GM12878 (cell line): ENCODE results near the gene PRDM16. TPM values are rescaled to one million over a fixed set of nuclear protein-coding genes. Genes with fewer than 3 reads are reported as not detected.

Source experiments
- ATAC-seq: fragments of 200-7000 bp; cut with Tn5 transposase; 3 replicates; pipeline ENCODE4 v1.9.1; 2020; ENCODE audit warnings: mild to moderate bottlenecking, moderate library complexity
- BruUV-seq: library from RNA; stranded (reverse); fragments of 400-500 nt; replicated peaks from 2 replicates; lab custom pipeline; 2021; lab: Mats Ljungman, UMichigan
- CTCF ChIA-PET: fragments of 300-600 bp; sonication (Branson Sonifier 250); formaldehyde crosslinking; extraction: SDS; loops from one replicate; lab custom pipeline; 2021; ENCODE audit warnings: inconsistent platforms; lab: Yijun Ruan, JAX
- POLR2A ChIA-PET: fragments of 350-600 bp; formaldehyde crosslinking; extraction: SDS; loops from one replicate; lab custom pipeline; 2021; ENCODE audit warnings: inconsistent platforms; lab: Charles Lee
- RAD21 ChIA-PET: fragments of 300-600 bp; sonication (Branson Sonifier 250); formaldehyde crosslinking; loops from one replicate; lab custom pipeline; 2023; ENCODE audit warnings: antibody characterized with exemption; ENCODE audit not compliant: unreplicated experiment; lab: Charles Lee
- SMC1A ChIA-PET: fragments of 300-600 bp; sonication (Branson Sonifier 250); formaldehyde crosslinking; loops from one replicate; lab custom pipeline; 2023; ENCODE audit not compliant: unreplicated experiment, uncharacterized antibody; lab: Charles Lee
- DNase-seq: peaks from one replicate; pipeline ENCODE4 v3.0.0-alpha.2; 2011; ENCODE audit warnings: low read depth, low spot score
- FAIRE-seq: peaks from 3 replicates; lab custom pipeline; 2011; peaks lifted over from hg19 to GRCh38; lab: Jason Lieb, UNC
- H2AFZ ChIP-seq: 2 replicates; pipeline ENCODE4 v1.6.0; 2011; ENCODE audit warnings: low read depth, low read length, control low read depth; ENCODE audit not compliant: control insufficient read depth
- H3K27ac ChIP-seq: 2 replicates; pipeline ENCODE4 v1.5.1; 2011; ENCODE audit warnings: control low read depth; ENCODE audit not compliant: control insufficient read depth, insufficient read depth
- H3K27me3 ChIP-seq, 2 experiments: replicated peaks in 1 of 2; 2 replicates each; pipeline versions ENCODE4 v1.6.0 to v1.6.1; 2011; ENCODE audit warnings: low read length in 1 of 2; ENCODE audit not compliant: control insufficient read depth in 2 of 2, insufficient read depth in 2 of 2
- H3K36me3 ChIP-seq, 2 experiments: 2 replicates each; pipeline ENCODE4 v1.5.1; 2011; ENCODE audit warnings: low read length in 1 of 2; ENCODE audit not compliant: control insufficient read depth in 2 of 2, insufficient read depth in 2 of 2
- H3K4me1 ChIP-seq: 2 replicates; pipeline ENCODE4 v1.6.1; 2011; ENCODE audit warnings: mild to moderate bottlenecking, low read length, moderate library complexity, mixed read lengths; ENCODE audit not compliant: control insufficient read depth, insufficient read depth
- H3K4me2 ChIP-seq: 2 replicates; pipeline ENCODE4 v1.6.0; 2011; ENCODE audit warnings: control low read depth; ENCODE audit not compliant: control insufficient read depth, insufficient read depth
- H3K4me3 ChIP-seq: fragments of 200-600 bp; sonication (generic); 2 replicates; pipeline ENCODE4 v1.5.1; 2016
- H3K79me2 ChIP-seq: 2 replicates; pipeline ENCODE4 v1.6.0; 2011; ENCODE audit warnings: low read length; ENCODE audit not compliant: control insufficient read depth, insufficient read depth
- H3K9ac ChIP-seq: 2 replicates; pipeline ENCODE4 v1.8.0; 2011; ENCODE audit warnings: low read length, control low read depth, mixed read lengths; ENCODE audit not compliant: control insufficient read depth, insufficient read depth
- H3K9me3 ChIP-seq: replicated peaks from 3 replicates; pipeline ENCODE4 v1.5.1; 2011; ENCODE audit warnings: mild to moderate bottlenecking, low read length; ENCODE audit not compliant: control insufficient read depth, insufficient read depth
- H4K20me1 ChIP-seq: 2 replicates; pipeline ENCODE4 v1.6.0; 2011; ENCODE audit not compliant: control insufficient read depth, insufficient read depth
- ATF3 ChIP-seq: IDR thresholded peaks from 2 replicates; pipeline ENCODE4 v1.6.1; 2011; ENCODE audit warnings: low read depth, mild to moderate bottlenecking, low read length, moderate library complexity, borderline replicate concordance; ENCODE audit errors: extremely low read depth
- CTCF ChIP-seq, 3 experiments: IDR thresholded peaks in 2 of 3; conservative IDR thresholded peaks in 1 of 3; 2 replicates each; pipeline ENCODE4 v1.5.1; 2011; ENCODE audit warnings: low read depth in 3 of 3, low read length in 3 of 3, mild to moderate bottlenecking in 3 of 3, control low read depth in 2 of 3, moderate library complexity in 2 of 3, inconsistent platforms in 1 of 3, mixed read lengths in 1 of 3; ENCODE audit not compliant: control insufficient read depth in 2 of 3, insufficient read depth in 1 of 3; ENCODE audit errors: extremely low read depth in 1 of 3
- KDM1A ChIP-seq: fragments of 200-600 bp; sonication (generic); IDR thresholded peaks from 2 replicates; pipeline ENCODE4 v1.6.1; 2016; ENCODE audit warnings: borderline replicate concordance
- MXI1 ChIP-seq: fragments of 150-350 bp; IDR thresholded peaks from 2 replicates; pipeline ENCODE4 v1.6.1; 2011; ENCODE audit warnings: low read depth, mild to moderate bottlenecking, inconsistent platforms, low read length, improper control_type of control experiment
- MYB ChIP-seq: fragments of 150-350 bp; IDR thresholded peaks from 2 replicates; pipeline ENCODE4 v1.6.1; 2014; ENCODE audit warnings: mild to moderate bottlenecking, low read depth, low read length, borderline replicate concordance
- WGBS: methylation state at CpG from one replicate; pipeline ENCODE4 v1.1.6; 2016; ENCODE audit warnings: low lambda C conversion rate; ENCODE audit not compliant: insufficient replicate concordance, insufficient coverage; ENCODE audit errors: missing lambda C conversion rate; 5-methylcytosine and 5-hydroxymethylcytosine counted together
- in situ Hi-C: fragments of 300-500 bp; cut with MboI; formaldehyde crosslinking; loops from 9 replicates; pipeline ENCODE4 v1.14.3; 2018; ENCODE audit warnings: mixed read lengths
- intact Hi-C: fragments of 100-400 bp; cut with micrococcal nuclease; formaldehyde crosslinking; loops from one replicate; pipeline ENCODE4 v1.14.2; 2022; ENCODE audit not compliant: unreplicated experiment
- polyA plus RNA-seq, 11 experiments: library from polyadenylated mRNA; depleted of rRNA in 4 of 11; unstranded in 6 of 11; stranded (reverse) in 5 of 11; fragments of >200 nt; fragmentation: Nextera tagmentation in 4 of 11; fragmentation: Illumina TruSeq in 1 of 11; extraction: Ambion mirVana in 4 of 11; extraction: Trizol in 1 of 11; gene quantifications; 1 replicate in 1 of 11; 2 replicates in 10 of 11; pipeline versions ENCODE4 v1.2.1 to v1.2.3, GENCODE V29; 2011 to 2016; ENCODE audit warnings: inconsistent platforms in 2 of 11, missing spikeins in 2 of 11, low read depth in 1 of 11
- total RNA-seq, 4 experiments: library from RNA; depleted of rRNA in 3 of 4; stranded (reverse); fragments of >200 nt in 3 of 4; fragmentation: Illumina TruSeq in 1 of 4; extraction: Trizol in 1 of 4; gene quantifications; 2 replicates each; pipeline versions ENCODE4 v1.2.1 to v1.2.3, GENCODE V29; 2013 to 2021

PRDM16 gene
- total and polyA plus RNA-seq, 10 of the 15 experiments (the other 5 are each of a cell fraction or from before 2014, with no cell fraction given), result 0.03 TPM; not detected in 9

- Histone ChIP-seq H3K36me3 (no peaks in the 10 kb centered on the region), H3K27ac (no peak overlapping the region), H4K20me1 (no peaks in the 10 kb centered on the region), H3K4me3 (no peak overlapping the region), H3K79me2 (no peaks in the 10 kb centered on the region), H3K27me3 (no peaks in the 10 kb centered on the region), H3K9ac (no peak overlapping the region), H3K4me1 (no peaks in the 10 kb centered on the region), H3K9me3 (no peaks in the 10 kb centered on the region), H3K4me2 (no peak overlapping the region), H2AFZ (no peak overlapping the region)
- ChIA-PET POLR2A (no interaction called here), RAD21 (no interaction called here), CTCF (interaction anchor here (1.2 kb wide), 1 partner anchor 29 kb away, joined by 5 read pairs; no protein-coding TSS in a partner anchor), SMC1A (no interaction called here)
- in situ Hi-C loops, result loop anchor here (10.0 kb wide), 1 partner anchor 143 kb away; the partner anchor contains the start of gene TPRG1L
- WGBS, result 26% methylated on average over 18 of the region's 20 CpGs
- no TSS peak for BruUV-seq
- no peak for ATAC-seq
- intact Hi-C loops, result no loop called here
- no peak for TF ChIP-seq KDM1A
- TF ChIP-seq MYB, result no peak
- TF ChIP-seq MXI1, result no peak
- FAIRE-seq, result no peak
- DNase-seq, result no peak
Observed at GRCh38 chr1:3481836-3482375, 412.9 kb downstream of the PRDM16 start.

GRCh38 chr1:3482378-3482849, 413.4 kb downstream of the PRDM16 start:
- BruUV-seq, result no TSS peak

More at GRCh38 chr1:3482378-3482849, 413.4 kb downstream of the PRDM16 start:
- ATAC-seq, result peak; percentile 76
- CTCF ChIA-PET, result interaction anchor here (1.2 kb wide), 1 partner anchor 30 kb away, joined by 5 read pairs; no protein-coding TSS in a partner anchor
- POLR2A ChIA-PET, result no interaction called here
- intact Hi-C loops, result no loop called here
- WGBS, result 5% methylated on average over 18 of the region's 18 CpGs
- Histone ChIP-seq H3K27ac (no peak overlapping the region), H3K9ac (no peak overlapping the region), H4K20me1 (no peaks in the 10 kb centered on the region), H3K4me1 (no peaks in the 10 kb centered on the region), H2AFZ (no peak overlapping the region), H3K4me3 (no peak overlapping the region), H3K27me3 (no peaks in the 10 kb centered on the region), H3K4me2 (no peak overlapping the region), H3K36me3 (no peaks in the 10 kb centered on the region), H3K79me2 (no peaks in the 10 kb centered on the region), H3K9me3 (no peaks in the 10 kb centered on the region)
- RAD21 ChIA-PET, result no interaction called here
- no peak for FAIRE-seq
- peak; percentile 9 to 39 (median 21); a peak in 3 of 6 replicates for TF ChIP-seq CTCF (IDR thresholded peaks at IDR 0.05 in 2 of 3, conservative IDR thresholded peaks at IDR 0.05 in 1 of 3; ENCODE audit: control insufficient read depth in 2 of 3, extremely low read depth in 1 of 3, insufficient read depth in 1 of 3, low read depth in 3 of 3, low read length in 3 of 3)
- no peak for TF ChIP-seq ATF3
- SMC1A ChIA-PET, result no interaction called here
- DNase-seq, result no peak
- in situ Hi-C loops, result loop anchor here (10.0 kb wide), 1 partner anchor 142 kb away; the partner anchor contains the start of gene TPRG1L
